ENCODE data around the gene ZNF343. TPM values are rescaled to one million over a fixed set of nuclear protein-coding genes. Genes with fewer than 3 reads are reported as not detected.

ZNF343 gene
- total RNA-seq, 1 donor from 2014 or later = 5.5 TPM

GRCh38 chr20:2455771-2456497 is 52.8 kb downstream of the ZNF343 start:
- intact Hi-C loops (cut with DNase I) = loop anchor here (10.0 kb wide), 1 partner anchor 691 kb away; no protein-coding TSS in a partner anchor
- DNase-seq (no peak), ATAC-seq (ENCODE audit: poor library complexity) (no peak)

- no peak for ATAC-seq (ENCODE audit: poor library complexity)
- DNase-seq = no peak
- intact Hi-C loops (cut with DNase I) = loop anchor here (5.0 to 10.0 kb wide), 3 partner anchors 246 to 689 kb away; no protein-coding TSS in a partner anchor
These were observed 54.9 kb downstream of the ZNF343 start for GRCh38 chr20:2453792-2454191.

GRCh38 chr20:2451939-2452732 is 56.6 kb downstream of the ZNF343 start:
- DNase-seq = peak; percentile 73
- intact Hi-C loops (cut with DNase I) = loop anchor here (5.0 to 10.0 kb wide), 3 partner anchors 245 to 687 kb away; no protein-coding TSS in a partner anchor
- ATAC-seq (ENCODE audit: poor library complexity) = peak; percentile 80

DNA sequence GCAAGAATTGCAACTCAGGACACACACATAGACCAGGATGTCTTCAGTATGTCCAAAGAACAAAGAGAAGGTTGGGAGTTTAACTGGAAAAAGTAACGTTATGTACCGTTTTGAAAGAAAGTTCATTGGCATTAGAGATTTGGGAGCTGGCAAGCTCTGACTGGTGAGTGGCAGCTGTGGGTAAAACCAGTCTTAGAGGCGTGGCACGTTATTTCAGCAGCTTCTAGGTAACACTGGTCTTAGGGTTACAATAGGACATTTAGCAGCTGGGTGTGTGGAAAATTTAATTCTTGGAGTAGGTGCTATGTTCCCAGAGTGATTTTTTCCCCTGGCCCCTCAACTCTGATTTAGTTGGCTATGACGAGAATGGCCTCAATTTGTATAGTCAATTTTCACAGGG is 57.3 kb downstream of the ZNF343 start:
- intact Hi-C loops (cut with DNase I) = loop anchor here (5.0 to 10.0 kb wide), 3 partner anchors 244 to 687 kb away; no protein-coding TSS in a partner anchor
- ATAC-seq (ENCODE audit: poor library complexity) (no peak), DNase-seq (no peak)

GRCh38 chr20:2449386-2449785 is 59.3 kb downstream of the ZNF343 start:
- intact Hi-C loops (cut with DNase I) = no loop called here
- ATAC-seq (ENCODE audit: poor library complexity) = no peak
- DNase-seq = no peak

- DNase-seq = no peak
- intact Hi-C loops (cut with DNase I) = no loop called here
- no peak for ATAC-seq (ENCODE audit: poor library complexity)
These were observed 61.9 kb downstream of the ZNF343 start for GRCh38 chr20:2446845-2447244.

Other genes with a start within 250 kb of the ZNF343 start
- not detected for gene TGM3, start 212.9 kb downstream of the ZNF343 start, total RNA-seq
- gene TGM6, start 128.0 kb downstream of the ZNF343 start, total RNA-seq = not detected
- 49.9 TPM for gene SNRPB, start 38.1 kb downstream of the ZNF343 start, total RNA-seq
- gene TMC2, start 27.7 kb upstream of the ZNF343 start, total RNA-seq = not detected
- gene NOP56, start 143.7 kb upstream of the ZNF343 start, total RNA-seq = 45.6 TPM
- gene IDH3B, start 155.3 kb upstream of the ZNF343 start, total RNA-seq = 277 TPM
- 2.9 TPM for gene EBF4, start 183.9 kb upstream of the ZNF343 start, total RNA-seq